BJ (cell line): Measurements from ENCODE around the gene KCNJ10. TPM values are rescaled to one million over a fixed set of nuclear protein-coding genes. Genes with fewer than 3 reads are reported as not detected.

ENCODE experiments used
- CTCF ChIA-PET: fragments of 350-600 bp; formaldehyde crosslinking; extraction: SDS; loops from one replicate; lab custom pipeline; 2021; ENCODE audit warnings: antibody characterized with exemption, inconsistent platforms; lab: Yijun Ruan, JAX
- POLR2A ChIA-PET: fragments of 300-600 bp; sonication (Branson Sonifier 250); formaldehyde crosslinking; extraction: SDS; loops from one replicate; lab custom pipeline; 2021; ENCODE audit warnings: antibody characterized with exemption; lab: Charles Lee
- DNase-seq: peaks from one replicate; pipeline ENCODE4 v3.0.0-alpha.2; 2011; ENCODE audit warnings: low read depth
- H3K27me3 ChIP-seq: 2 replicates; pipeline ENCODE4 v1.6.0; 2011; ENCODE audit warnings: low read length; ENCODE audit not compliant: control insufficient read depth, insufficient read depth
- H3K36me3 ChIP-seq: 2 replicates; pipeline ENCODE4 v1.5.1; 2011; ENCODE audit warnings: low read length; ENCODE audit not compliant: control insufficient read depth, insufficient read depth
- H3K4me3 ChIP-seq: 2 replicates; pipeline ENCODE4 v1.5.1; 2011; ENCODE audit warnings: low read depth, mild to moderate bottlenecking, control low read depth, low read length
- polyA plus RNA-seq: library from polyadenylated mRNA; depleted of rRNA; stranded (reverse); fragments of >200 nt; gene quantifications from 2 replicates; pipeline ENCODE4 v1.2.3, GENCODE V29; 2011
- TF ChIP-seq, protein P1 (sequence below): IDR thresholded peaks from 2 replicates; pipeline ENCODE4 v1.5.1; 2011; ENCODE audit warnings: low read depth, mild to moderate bottlenecking, control low read depth, inconsistent platforms, low read length, moderate library complexity; ENCODE audit not compliant: insufficient read depth

KCNJ10 gene
- polyA plus RNA-seq, 1 experiment = not detected

DNA sequence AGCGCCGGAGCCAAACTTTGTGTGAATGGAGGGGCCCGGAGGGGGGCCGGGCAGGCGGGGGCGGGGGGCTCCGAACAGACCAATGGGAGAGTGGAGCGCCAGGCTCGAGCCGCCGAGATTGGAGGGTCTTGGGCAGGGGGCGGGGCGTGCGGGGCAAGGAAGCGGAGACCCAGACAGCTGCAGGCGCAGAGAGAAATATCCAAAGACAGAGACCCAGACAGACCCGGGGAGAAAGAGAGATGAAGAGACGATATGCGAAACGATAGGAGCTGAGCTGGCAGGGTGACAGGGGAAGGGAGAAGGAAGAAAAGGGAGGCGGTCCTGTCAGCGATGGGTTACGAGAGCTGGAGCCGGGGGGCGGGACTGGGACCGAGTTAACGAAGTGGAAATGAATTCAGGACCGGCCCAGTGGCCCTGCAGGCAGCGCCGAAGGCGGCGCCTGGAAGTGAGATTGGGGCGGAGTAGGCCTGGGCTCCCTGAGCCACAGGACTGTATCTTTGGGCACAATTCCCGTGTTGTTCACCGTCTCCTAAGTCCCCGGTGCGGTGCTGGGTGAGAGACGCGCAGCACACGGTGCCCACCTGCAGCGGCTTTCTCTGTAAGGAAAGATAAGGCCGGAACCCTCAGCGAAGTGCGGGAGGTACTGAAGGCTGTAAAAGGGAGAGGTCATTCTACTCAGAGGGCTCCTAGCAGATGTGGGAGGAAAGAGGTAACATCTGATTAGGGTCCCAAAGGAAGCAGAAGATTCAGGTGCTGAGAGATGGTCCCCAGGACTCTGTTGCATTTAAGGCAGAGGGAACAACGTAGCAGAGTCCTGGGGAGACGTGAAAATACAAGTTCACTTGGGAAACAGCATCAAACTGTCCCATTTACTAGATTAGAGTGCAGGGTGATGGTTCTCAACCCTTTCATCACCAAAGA is 543 bp upstream of the KCNJ10 start:
- H3K36me3 ChIP-seq = no peaks in the 10 kb centered on the region
- peak overlapping the region; percentile 42 for H3K4me3 ChIP-seq
- peaks cover 33% of the 10 kb centered on the region for H3K27me3 ChIP-seq
- POLR2A ChIA-PET = no interaction called here
- DNase-seq = no peak
- CTCF ChIA-PET = interaction anchor here (0.7 to 6.4 kb wide), 7 partner anchors 9 to 182 kb away, joined by 3 to 62 read pairs (median 5); partner anchors contain the start of gene KCNJ9
- TF ChIP-seq, protein P1, sequence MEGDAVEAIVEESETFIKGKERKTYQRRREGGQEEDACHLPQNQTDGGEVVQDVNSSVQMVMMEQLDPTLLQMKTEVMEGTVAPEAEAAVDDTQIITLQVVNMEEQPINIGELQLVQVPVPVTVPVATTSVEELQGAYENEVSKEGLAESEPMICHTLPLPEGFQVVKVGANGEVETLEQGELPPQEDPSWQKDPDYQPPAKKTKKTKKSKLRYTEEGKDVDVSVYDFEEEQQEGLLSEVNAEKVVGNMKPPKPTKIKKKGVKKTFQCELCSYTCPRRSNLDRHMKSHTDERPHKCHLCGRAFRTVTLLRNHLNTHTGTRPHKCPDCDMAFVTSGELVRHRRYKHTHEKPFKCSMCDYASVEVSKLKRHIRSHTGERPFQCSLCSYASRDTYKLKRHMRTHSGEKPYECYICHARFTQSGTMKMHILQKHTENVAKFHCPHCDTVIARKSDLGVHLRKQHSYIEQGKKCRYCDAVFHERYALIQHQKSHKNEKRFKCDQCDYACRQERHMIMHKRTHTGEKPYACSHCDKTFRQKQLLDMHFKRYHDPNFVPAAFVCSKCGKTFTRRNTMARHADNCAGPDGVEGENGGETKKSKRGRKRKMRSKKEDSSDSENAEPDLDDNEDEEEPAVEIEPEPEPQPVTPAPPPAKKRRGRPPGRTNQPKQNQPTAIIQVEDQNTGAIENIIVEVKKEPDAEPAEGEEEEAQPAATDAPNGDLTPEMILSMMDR = 0 out of 2 replicates have a peak, but pooled peaks have one; percentile 4

DNA sequence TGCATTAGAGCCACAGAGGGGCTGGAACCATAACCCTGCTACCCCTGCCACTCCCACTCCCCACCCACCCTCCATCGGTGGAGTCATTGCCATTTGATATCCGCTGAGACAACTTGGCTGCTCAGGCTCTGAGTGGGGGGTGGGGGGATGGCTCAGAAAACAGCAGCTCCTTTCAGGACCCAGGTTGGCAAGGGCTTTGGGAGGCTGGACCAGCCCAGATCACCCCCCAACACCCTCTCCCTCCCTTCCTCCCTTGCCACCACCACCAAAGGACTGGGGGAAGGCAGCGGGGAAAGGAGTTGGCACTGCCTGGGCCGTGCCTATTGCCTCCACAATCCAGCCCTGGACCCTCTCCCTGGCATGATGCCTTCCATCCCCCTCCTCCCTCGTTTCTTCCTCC is 1.7 kb downstream of the KCNJ10 start:
- no peak for DNase-seq
- no peak overlapping the region for H3K4me3 ChIP-seq
- ChIA-PET CTCF (interaction anchor here (1.2 to 6.4 kb wide), 4 partner anchors 8 to 22 kb away, joined by 3 to 62 read pairs (median 8); partner anchors contain the start of gene KCNJ9), POLR2A (no interaction called here)
- H3K27me3 ChIP-seq = peaks cover 42% of the 10 kb centered on the region
- TF ChIP-seq, protein P1 = no peak
- H3K36me3 ChIP-seq = no peaks in the 10 kb centered on the region

DNA sequence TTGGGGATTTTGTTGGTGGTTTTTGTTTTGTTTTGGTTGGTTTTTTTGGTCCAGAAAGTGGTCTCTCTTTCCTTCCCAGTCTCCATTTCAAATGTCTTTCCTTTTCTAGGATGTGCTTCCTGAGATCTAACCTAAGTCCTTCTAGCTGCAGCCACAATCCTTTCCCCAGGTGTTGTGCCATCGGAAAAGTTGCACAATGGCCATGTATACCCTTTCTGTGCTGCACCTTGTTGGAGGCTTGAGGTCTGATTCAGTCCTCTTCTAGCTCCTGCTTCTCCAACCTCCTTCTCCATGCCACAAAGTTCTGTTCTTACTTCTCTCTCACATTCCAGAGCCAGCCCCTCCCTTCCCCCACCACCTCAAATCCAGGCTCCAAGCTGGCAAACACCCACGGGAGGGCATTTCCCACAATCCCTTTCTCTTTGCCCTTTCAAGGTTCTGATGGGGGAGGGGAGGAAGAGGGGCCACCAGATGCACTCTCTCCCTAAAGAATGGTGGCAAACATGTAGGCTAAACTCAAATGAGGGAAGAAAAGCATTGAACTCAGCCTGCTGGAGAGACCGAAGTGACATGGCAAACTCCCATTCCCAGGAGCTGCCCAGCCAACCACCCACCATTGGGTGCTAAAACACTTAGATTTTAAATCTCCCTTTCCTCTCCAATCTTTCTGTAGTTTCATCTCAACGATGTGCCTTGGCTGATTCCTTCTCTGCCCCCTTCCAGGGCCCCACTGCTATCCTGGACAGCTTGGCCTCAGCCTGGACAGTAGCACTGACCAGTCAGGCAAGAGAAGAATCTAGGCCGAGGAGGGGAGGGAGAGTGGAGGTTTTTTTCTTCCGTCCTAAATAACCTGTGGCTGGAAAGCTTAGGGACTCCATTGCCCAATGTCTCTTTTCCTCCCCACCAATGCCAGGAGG is 2.9 kb downstream of the KCNJ10 start:
- ChIA-PET CTCF (interaction anchor here (0.6 to 6.4 kb wide), 8 partner anchors 7 to 185 kb away, joined by 3 to 62 read pairs (median 5); partner anchors contain the start of gene KCNJ9), POLR2A (no interaction called here)
- TF ChIP-seq, protein P1 = no peak
- no peak for DNase-seq
- Histone ChIP-seq H3K4me3 (no peak overlapping the region), H3K36me3 (no peaks in the 10 kb centered on the region), H3K27me3 (peaks cover 45% of the 10 kb centered on the region)

DNA sequence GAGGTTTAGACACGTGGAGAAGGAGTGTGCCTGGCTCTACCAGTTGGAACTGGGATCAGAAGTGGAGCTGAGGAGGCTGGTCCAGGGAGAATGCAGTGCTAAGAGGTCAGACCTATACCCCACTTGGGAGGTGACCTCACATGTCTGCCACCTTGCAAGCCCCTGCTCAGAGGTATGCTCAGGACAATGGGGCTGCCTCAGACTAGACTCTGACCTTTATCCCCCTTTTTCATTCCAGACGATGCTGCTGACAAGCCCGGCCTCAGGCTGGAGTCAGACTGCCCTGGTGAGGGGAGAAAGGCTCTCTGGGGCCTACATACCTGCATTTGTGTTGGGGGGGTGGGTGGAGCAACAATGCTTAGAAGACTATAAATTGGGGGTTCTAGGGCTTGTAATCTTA is 5.2 kb downstream of the KCNJ10 start:
- H3K4me3 ChIP-seq = no peak overlapping the region
- H3K36me3 ChIP-seq = no peaks in the 10 kb centered on the region
- TF ChIP-seq, protein P1 = no peak
- peaks cover 41% of the 10 kb centered on the region for H3K27me3 ChIP-seq
- POLR2A ChIA-PET = no interaction called here
- CTCF ChIA-PET = interaction anchor here (1.0 to 2.9 kb wide), 6 partner anchors 10 to 21 kb away, joined by 3 to 12 read pairs (median 8); partner anchors contain the start of gene KCNJ9
- DNase-seq = no peak
